ENCODE measurements around the gene CHST9. TPM values are rescaled to one million over a fixed set of nuclear protein-coding genes. Genes with fewer than 3 reads are reported as not detected.
A peak's percentile ranks its signal among the peaks of the same experiment; 100 is the strongest.

Gene CHST9
- total RNA-seq, 1 donor: not detected

DNA sequence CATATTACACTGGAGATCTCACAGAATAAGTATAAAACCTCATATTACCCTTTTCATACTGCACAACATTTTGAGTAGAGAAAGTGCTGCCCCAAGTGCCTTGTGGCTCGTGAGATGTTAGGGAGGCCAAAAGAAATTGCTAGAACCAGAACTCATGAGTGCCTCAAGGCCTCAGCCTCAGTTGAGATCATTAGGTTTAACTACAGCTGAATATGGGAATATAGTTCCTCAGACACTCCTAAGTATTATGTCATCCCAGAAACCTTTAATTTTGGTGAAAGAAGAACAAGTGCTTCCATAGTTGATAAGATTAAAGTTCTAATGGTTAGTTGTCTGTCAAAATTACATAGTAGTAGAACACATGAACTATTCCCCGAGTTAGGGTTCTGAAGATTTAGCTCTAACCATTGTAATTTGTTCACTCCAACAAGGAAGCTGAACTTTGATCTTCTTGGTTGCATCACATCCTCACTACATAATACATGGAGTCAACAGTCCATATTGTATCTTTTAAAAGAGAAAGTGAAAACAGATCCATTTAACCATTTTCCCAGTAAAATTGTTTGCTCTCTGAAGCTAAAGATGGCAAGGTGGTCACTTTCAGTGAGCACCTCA, 310.0 kb downstream of the CHST9 start:
- no peak for DNase-seq (ENCODE audit: low read depth in 2 of 3, low spot score in 2 of 3)

DNA sequence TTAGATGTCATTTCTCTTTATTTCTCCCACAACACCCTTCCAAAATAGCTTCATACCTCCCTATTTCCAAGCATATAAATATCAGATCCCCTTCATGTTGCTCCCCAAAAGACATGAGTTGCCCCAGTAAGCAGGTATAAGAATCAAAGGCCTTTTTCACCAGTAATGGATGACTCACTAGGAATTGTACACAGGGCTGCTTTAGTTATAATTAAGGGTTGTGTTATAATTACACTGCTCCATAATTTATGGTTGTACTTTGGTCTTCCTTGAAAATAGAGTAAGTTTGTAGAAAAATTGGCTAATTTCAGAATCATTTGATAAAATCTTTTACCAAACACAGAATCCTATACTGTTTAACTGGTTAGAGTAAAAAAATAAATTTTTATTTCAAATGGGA, 310.8 kb downstream of the CHST9 start:
- DNase-seq (ENCODE audit: low read depth in 2 of 3, low spot score in 2 of 3): no peak

DNA sequence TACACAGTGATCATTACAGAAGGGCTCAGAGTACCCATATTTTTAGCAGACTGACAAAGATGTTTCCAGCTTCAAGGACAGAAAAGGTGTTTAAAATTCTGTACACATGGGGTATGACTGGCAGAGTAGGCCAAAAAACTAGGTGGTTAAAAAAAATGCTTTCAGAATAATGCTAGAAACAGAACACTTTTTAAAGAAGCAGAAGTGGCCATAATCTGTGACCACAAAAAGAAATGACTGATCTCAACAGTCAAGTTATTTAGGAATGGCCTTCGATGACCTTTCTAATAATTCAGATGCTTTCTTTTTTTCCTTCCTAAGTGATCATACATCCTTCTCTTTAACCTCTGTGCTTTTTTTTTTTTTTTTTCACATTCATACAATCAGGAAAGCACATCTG, 315.5 kb downstream of the CHST9 start:
- DNase-seq (ENCODE audit: low read depth in 2 of 3, low spot score in 2 of 3): peak in 1 of 3 donors; percentile 15

- DNase-seq (ENCODE audit: low read depth in 2 of 3, low spot score in 2 of 3): no peak
These were observed 316.0 kb downstream of the CHST9 start for GRCh38 chr18:26868968-26869586.

DNA sequence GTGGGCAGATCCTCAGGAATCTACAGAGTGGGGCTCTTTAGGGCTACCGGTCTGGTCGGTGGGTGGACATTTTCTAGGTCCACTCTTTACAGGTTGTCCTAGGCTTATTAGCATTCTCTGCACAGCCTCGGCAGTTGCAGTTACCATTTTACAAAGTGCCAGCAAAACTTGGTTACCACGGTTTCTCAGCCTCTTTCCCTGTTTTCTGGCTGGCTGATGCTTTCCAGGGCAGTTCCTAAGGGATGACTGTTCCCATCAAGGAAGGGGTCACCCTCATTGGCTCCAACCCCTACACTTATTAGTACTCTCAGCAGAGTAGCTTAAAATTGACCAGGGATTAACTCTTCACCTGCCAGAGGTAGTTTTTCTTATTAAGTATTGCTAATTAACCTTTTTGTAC, 317.6 kb downstream of the CHST9 start:
- DNase-seq (ENCODE audit: low read depth in 2 of 3, low spot score in 2 of 3): no peak

GRCh38 chr18:26865557-26865956, 319.6 kb downstream of the CHST9 start, which contains the start of gene AQP4:
Gene AQP4 (minus strand): TSS chr18:26865707. CDS start chr18:26865689, 18 bp downstream.
- DNase-seq (ENCODE audit: low read depth in 2 of 3, low spot score in 2 of 3): no peak

GRCh38 chr18:26864658-26865057, 320.4 kb downstream of the CHST9 start:
- DNase-seq (ENCODE audit: low read depth in 2 of 3, low spot score in 2 of 3): no peak

DNA sequence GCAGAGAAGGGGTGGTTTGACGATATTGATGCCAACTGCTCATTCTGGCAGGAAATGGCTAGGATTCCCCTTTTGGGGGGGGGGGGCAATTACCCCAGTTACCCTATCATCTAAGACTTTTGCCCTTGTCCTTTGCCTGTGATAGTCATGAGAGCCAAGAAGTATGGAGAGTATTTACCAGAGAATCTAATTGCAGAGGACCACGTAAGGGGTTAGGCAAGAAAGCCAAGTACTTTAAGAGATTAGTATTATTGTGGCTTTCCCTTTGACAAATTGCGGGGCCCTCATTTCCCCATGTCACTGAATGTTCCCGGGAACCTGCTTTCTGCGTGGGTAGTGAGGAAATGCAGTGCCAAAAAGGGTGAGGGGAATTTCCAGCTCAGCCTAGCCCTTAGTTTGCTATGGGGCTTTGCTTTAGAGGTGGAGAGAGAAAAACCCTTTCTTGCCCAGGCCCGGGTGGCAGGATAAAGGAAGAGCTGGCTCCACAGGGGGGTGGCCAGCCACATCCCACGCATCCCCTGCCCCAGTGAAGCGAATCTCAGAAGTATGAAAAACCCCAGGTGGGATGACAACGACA, 321.1 kb downstream of the CHST9 start:
- DNase-seq (ENCODE audit: low read depth in 2 of 3, low spot score in 2 of 3): no peak

- DNase-seq (ENCODE audit: low read depth in 2 of 3, low spot score in 2 of 3): no peak
These were observed 321.8 kb downstream of the CHST9 start for GRCh38 chr18:26863122-26863879.

GRCh38 chr18:26862084-26862483, 323.0 kb downstream of the CHST9 start:
- no peak for DNase-seq (ENCODE audit: low read depth in 2 of 3, low spot score in 2 of 3)

All from hematopoietic multipotent progenitor cell (in vitro differentiated cells).